Neutrophil (primary cell): ENCODE data around the gene PAX2.

Source experiments
- H3K27ac ChIP-seq: fragments of 200-600 bp; sonication (generic); 2 replicates; pipeline ENCODE4 v1.5.1; 2016; ENCODE audit warnings: mild to moderate bottlenecking, moderate library complexity
- H3K27me3 ChIP-seq: fragments of 200-600 bp; sonication (generic); 2 replicates; pipeline ENCODE4 v1.6.0; 2016; ENCODE audit warnings: mild to moderate bottlenecking
- H3K36me3 ChIP-seq: fragments of 200-600 bp; sonication (generic); 2 replicates; pipeline ENCODE4 v1.5.1; 2017
- H3K4me1 ChIP-seq, 2 experiments: fragments of 200-600 bp in 1 of 2; sonication (generic) in 1 of 2; 1 replicate in 1 of 2; 2 replicates in 1 of 2; pipeline versions ENCODE4 v1.5.1 to v1.6.1; 2013 to 2016; ENCODE audit warnings: low read depth in 1 of 2, low read length in 1 of 2, mild to moderate bottlenecking in 1 of 2, moderate library complexity in 1 of 2; ENCODE audit not compliant: control insufficient read depth in 1 of 2, insufficient read depth in 1 of 2
- H3K4me3 ChIP-seq, 2 experiments: fragments of 200-600 bp in 1 of 2; sonication (generic) in 1 of 2; 1 replicate in 1 of 2; 2 replicates in 1 of 2; pipeline ENCODE4 v1.5.1; 2013 to 2016; ENCODE audit warnings: low read depth in 1 of 2, low read length in 1 of 2, mild to moderate bottlenecking in 1 of 2, moderate library complexity in 1 of 2
- H3K9me3 ChIP-seq: fragments of 200-600 bp; sonication (generic); 2 replicates; pipeline ENCODE4 v1.5.1; 2016
- CTCF ChIP-seq: fragments of 200-600 bp; sonication (generic); IDR thresholded peaks from 2 replicates; pipeline ENCODE4 v1.5.1; 2016; ENCODE audit warnings: antibody characterized with exemption

PAX2 gene

GRCh38 chr10:100847440-100847839 lies 102.1 kb downstream of the PAX2 start:
- no peak for TF ChIP-seq CTCF
- Histone ChIP-seq H3K9me3 (no peaks in the 10 kb centered on the region), H3K27me3 (peaks cover 93% of the 10 kb centered on the region), H3K4me3 (no peak overlapping the region), H3K4me1 (no peaks in the 10 kb centered on the region), H3K27ac (no peak overlapping the region), H3K36me3 (no peaks in the 10 kb centered on the region)

- no peak overlapping the region for H3K27ac ChIP-seq
- no peak overlapping the region for H3K4me3 ChIP-seq
- H3K36me3 ChIP-seq, result no peaks in the 10 kb centered on the region
- H3K9me3 ChIP-seq, result no peaks in the 10 kb centered on the region
- no peak for TF ChIP-seq CTCF
- H3K4me1 ChIP-seq, result no peaks in the 10 kb centered on the region
- H3K27me3 ChIP-seq, result peaks cover 93% of the 10 kb centered on the region
Measured at GRCh38 chr10:100848770-100849169, 103.4 kb downstream of the PAX2 start.

- Histone ChIP-seq H3K4me1 (no peaks in the 10 kb centered on the region), H3K9me3 (no peaks in the 10 kb centered on the region), H3K27me3 (peaks cover 96% of the 10 kb centered on the region), H3K27ac (no peak overlapping the region), H3K36me3 (no peaks in the 10 kb centered on the region), H3K4me3 (no peak overlapping the region)
- TF ChIP-seq CTCF, result no peak
Measured at GRCh38 chr10:100858261-100858660, 112.9 kb downstream of the PAX2 start.

- no peak overlapping the region for H3K4me3 ChIP-seq
- H3K4me1 ChIP-seq, result no peaks in the 10 kb centered on the region
- H3K36me3 ChIP-seq, result no peaks in the 10 kb centered on the region
- H3K27me3 ChIP-seq, result peaks cover 94% of the 10 kb centered on the region
- no peak for TF ChIP-seq CTCF
- no peak overlapping the region for H3K27ac ChIP-seq
- no peaks in the 10 kb centered on the region for H3K9me3 ChIP-seq
Measured at GRCh38 chr10:100858747-100859483, 113.5 kb downstream of the PAX2 start.

GRCh38 chr10:100859484-100859763 lies 114.0 kb downstream of the PAX2 start:
- Histone ChIP-seq H3K4me3 (no peak overlapping the region), H3K27ac (no peak overlapping the region), H3K4me1 (no peaks in the 10 kb centered on the region), H3K27me3 (peaks cover 94% of the 10 kb centered on the region), H3K9me3 (no peaks in the 10 kb centered on the region), H3K36me3 (no peaks in the 10 kb centered on the region)
- TF ChIP-seq CTCF, result no peak
